Measurements from ENCODE around the gene CALHM2. TPM values are rescaled to one million over a fixed set of nuclear protein-coding genes. Genes with fewer than 3 reads are reported as not detected.
A peak's percentile ranks its signal among the peaks of the same experiment; 100 is the strongest.

CALHM2 gene
- total and polyA plus RNA-seq, 9 donors: 10.5 to 25.9 (median 18.3) TPM

DNA sequence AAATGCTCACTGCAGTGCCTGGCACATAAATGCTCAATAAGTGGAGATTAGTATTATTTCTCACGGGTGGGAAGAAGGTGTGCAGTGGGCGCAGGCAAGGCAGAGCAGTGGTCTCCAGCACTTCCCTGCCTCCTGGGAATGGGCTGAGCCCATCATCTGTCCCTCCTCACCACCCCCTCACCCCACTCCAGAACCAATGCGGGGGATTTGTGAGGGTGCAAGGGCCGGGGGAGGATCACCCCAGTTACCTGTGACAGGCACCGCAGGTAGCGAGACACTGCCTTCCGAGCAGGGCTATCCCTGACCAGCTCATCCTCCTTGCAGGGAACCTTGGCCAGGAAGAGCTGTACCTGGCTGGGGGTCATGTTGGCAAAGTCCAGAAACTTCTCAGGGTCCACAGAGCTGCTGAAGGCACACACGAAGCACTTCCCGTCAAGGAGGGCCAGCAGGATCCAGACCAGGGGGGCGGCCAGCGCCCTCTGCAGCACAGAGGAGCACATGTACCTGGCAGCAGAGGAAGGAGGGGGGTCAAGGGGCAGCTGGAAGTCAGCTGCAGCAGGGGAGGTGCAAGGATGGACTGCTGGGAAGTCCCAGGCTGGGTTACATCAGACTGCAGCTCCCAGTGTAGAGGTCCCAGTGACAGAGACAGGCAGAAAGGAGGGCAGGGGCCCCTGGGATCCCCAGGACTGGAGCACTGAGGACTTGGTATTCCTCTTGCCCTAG is 24.0 kb upstream of the CALHM2 start:
- Histone ChIP-seq H3K4me1 (ENCODE audit: control insufficient read depth, insufficient read depth, low read length) (peaks cover 8% of the 10 kb centered on the region), H3K9me3 (replicated peaks; ENCODE audit: control insufficient read depth, low read depth, low read length) (no peaks in the 10 kb centered on the region), H3K27ac (ENCODE audit: low read length) (no peak overlapping the region), H3K36me3 (ENCODE audit: control insufficient read depth, insufficient read depth, low read length) (no peaks in the 10 kb centered on the region), H3K4me3 (ENCODE audit: low read length) (no peak overlapping the region), H3K27me3 (ENCODE audit: control insufficient read depth, insufficient read depth, low read length) (peaks cover 2% of the 10 kb centered on the region)
- no peak for DNase-seq
- WGBS (ENCODE audit: insufficient coverage): 48% methylated on average over 8 of the region's 11 CpGs

DNA sequence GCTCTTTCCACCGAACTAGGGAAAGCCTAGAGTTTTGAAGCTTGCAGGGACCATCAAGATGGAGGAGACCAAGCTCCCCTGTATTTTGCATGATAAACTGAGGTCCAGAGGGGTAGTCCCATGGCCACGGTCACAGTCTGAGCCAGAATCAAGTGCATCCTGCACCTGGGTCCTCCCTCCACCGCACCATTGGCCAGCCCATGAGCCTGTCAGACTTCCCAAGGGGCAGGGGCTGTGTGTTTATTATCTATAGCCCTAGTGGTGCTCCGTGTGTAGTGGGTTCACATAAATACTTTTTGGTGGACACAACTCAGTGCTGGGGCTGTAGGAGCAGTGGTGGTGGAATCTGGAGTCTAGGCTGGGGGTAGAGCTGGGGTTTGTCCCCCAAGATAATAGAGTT is 23.3 kb upstream of the CALHM2 start:
- peaks cover 2% of the 10 kb centered on the region for H3K27me3 ChIP-seq (ENCODE audit: control insufficient read depth, insufficient read depth, low read length)
- H3K4me3 ChIP-seq (ENCODE audit: low read length): no peak overlapping the region
- H3K27ac ChIP-seq (ENCODE audit: low read length): no peak overlapping the region
- no peaks in the 10 kb centered on the region for H3K9me3 ChIP-seq (replicated peaks; ENCODE audit: control insufficient read depth, low read depth, low read length)
- H3K36me3 ChIP-seq (ENCODE audit: control insufficient read depth, insufficient read depth, low read length): no peaks in the 10 kb centered on the region
- 100% methylated on average over 1 of the region's 4 CpGs for whole genome bisulfite sequencing (ENCODE audit: insufficient coverage)
- peaks cover 11% of the 10 kb centered on the region for H3K4me1 ChIP-seq (ENCODE audit: control insufficient read depth, insufficient read depth, low read length)
- DNase-seq: no peak

DNA sequence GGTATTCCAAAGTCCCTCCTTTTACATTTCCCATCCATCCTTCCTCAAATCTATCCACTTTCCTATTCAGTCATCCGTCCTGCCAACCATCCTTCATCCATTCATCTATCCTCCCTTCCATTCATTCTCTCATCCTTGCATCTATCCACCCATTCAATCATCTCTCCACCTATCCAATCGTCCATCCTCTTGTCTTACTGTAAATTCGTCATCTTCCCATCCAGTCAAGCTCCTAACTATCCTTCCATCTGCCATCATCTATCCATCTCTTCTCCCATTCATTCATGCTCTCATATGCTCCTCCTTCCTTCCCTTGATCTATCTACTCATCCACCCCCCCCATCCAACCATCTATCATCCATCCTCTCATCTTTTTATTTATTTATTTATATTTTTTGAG is 21.9 kb upstream of the CALHM2 start:
- WGBS (ENCODE audit: insufficient coverage): 86% methylated on average over 3 of the region's 3 CpGs
- H3K36me3 ChIP-seq (ENCODE audit: control insufficient read depth, insufficient read depth, low read length): no peaks in the 10 kb centered on the region
- no peak for DNase-seq
- H3K4me3 ChIP-seq (ENCODE audit: low read length): no peak overlapping the region
- peaks cover 11% of the 10 kb centered on the region for H3K4me1 ChIP-seq (ENCODE audit: control insufficient read depth, insufficient read depth, low read length)
- H3K9me3 ChIP-seq (replicated peaks; ENCODE audit: control insufficient read depth, low read depth, low read length): no peaks in the 10 kb centered on the region
- peaks cover 4% of the 10 kb centered on the region for H3K27me3 ChIP-seq (ENCODE audit: control insufficient read depth, insufficient read depth, low read length)
- no peak overlapping the region for H3K27ac ChIP-seq (ENCODE audit: low read length)

DNA sequence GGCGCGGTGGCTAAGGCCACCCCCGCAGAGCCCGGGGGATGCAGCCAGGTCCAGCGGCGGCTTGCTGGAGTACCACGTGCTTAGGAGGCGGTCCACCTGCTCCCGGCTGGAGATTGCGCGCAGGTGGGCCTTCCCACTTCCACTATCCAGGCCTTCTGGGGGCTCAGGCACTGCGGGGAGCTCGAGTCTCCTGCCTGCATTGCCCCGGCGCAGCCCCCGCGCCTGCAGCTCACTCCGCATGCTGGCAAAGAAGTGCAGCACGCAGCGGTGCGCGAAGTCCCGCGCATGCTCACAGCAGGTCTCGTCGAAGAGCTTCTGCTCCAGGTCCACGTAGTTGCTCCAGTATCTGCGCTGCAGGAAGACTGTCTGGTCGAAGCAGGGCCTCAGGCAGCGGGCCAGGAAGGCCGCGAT is 21.1 kb upstream of the CALHM2 start:
- WGBS (ENCODE audit: insufficient coverage): 46% methylated on average over 28 of the region's 32 CpGs
- H3K9me3 ChIP-seq (replicated peaks; ENCODE audit: control insufficient read depth, low read depth, low read length): no peaks in the 10 kb centered on the region
- no peak overlapping the region for H3K27ac ChIP-seq (ENCODE audit: low read length)

DNA sequence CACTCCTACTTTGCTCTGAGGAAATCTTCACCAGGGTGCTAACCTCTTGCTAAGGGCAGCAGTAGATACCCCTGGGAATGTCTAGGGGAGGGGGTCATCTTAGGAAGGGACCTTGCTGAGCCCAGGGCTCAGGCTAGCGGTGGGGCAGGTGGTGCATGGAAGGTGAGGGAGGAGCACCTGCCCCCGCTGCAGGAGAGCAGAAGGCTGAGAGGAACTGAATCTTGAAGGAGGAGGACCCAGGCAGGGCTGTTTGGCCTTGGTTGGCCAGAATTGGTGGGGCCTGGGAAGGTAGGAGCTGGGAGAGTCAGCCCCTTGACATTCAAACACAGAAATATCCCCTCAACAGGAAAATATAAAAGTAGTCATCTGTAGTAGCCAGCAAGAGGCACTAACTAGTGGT is 19.8 kb upstream of the CALHM2 start:
- Histone ChIP-seq H3K4me3 (ENCODE audit: low read length) (no peak overlapping the region), H3K9me3 (replicated peaks; ENCODE audit: control insufficient read depth, low read depth, low read length) (no peaks in the 10 kb centered on the region), H3K4me1 (ENCODE audit: control insufficient read depth, insufficient read depth, low read length) (peaks cover 11% of the 10 kb centered on the region), H3K27ac (ENCODE audit: low read length) (no peak overlapping the region), H3K36me3 (ENCODE audit: control insufficient read depth, insufficient read depth, low read length) (no peaks in the 10 kb centered on the region), H3K27me3 (ENCODE audit: control insufficient read depth, insufficient read depth, low read length) (peaks cover 4% of the 10 kb centered on the region)
- no peak for DNase-seq
- WGBS (ENCODE audit: insufficient coverage): 75% methylated on average over 1 of the region's 2 CpGs

More for the DNA sequence above, 21.1 kb upstream of the CALHM2 start:
- Histone ChIP-seq H3K4me3 (ENCODE audit: low read length) (no peak overlapping the region), H3K4me1 (ENCODE audit: control insufficient read depth, insufficient read depth, low read length) (peaks cover 11% of the 10 kb centered on the region), H3K27me3 (ENCODE audit: control insufficient read depth, insufficient read depth, low read length) (peaks cover 4% of the 10 kb centered on the region), H3K36me3 (ENCODE audit: control insufficient read depth, insufficient read depth, low read length) (no peaks in the 10 kb centered on the region)
- DNase-seq: peak; percentile 40

DNA sequence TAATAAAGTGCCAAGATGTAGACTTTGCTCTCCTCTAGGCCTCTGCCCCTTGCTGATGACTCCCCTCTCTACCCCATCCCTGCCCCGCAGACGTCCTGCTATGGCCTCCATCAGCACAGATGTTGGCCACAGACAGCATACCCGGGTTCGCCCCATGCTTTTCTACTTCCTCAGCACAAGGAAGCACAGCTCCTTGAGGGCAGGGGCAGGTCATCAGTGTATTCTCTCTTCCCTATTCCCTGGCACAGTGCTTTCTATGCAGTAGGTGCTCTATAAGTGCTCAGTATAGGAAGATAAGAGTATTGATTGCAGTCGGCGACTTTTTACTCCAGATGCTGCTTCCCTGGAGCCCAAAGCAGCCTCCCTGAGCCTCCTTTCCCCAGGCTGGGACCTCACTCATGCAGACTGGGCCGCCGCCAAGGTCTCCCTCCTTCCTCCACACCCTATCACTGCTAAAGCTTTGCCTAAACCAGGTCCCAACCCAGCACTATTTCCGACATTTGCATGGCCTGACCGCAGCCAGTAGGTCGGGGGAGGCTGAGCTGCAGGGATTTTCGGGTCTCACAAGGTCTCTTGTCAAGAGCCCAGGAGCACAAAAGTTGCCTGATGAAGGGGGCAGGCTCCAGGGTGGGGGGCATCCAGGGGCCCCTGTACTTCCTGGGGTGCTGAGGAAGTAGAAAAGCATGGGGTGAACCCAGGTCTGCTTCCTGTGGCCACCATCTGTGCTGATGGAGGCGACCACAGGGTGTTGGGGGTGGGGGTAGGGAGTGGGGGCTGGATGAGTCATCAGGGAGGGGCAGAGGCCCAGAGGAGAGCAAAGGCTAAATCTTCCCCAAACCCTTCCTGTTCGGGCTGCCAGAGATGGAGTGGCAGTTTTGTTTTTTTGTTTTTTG is 18.8 kb upstream of the CALHM2 start:
- Histone ChIP-seq H3K27me3 (ENCODE audit: control insufficient read depth, insufficient read depth, low read length) (peaks cover 4% of the 10 kb centered on the region), H3K4me1 (ENCODE audit: control insufficient read depth, insufficient read depth, low read length) (peaks cover 11% of the 10 kb centered on the region), H3K9me3 (replicated peaks; ENCODE audit: control insufficient read depth, low read depth, low read length) (no peaks in the 10 kb centered on the region), H3K27ac (ENCODE audit: low read length) (no peak overlapping the region), H3K4me3 (ENCODE audit: low read length) (no peak overlapping the region), H3K36me3 (ENCODE audit: control insufficient read depth, insufficient read depth, low read length) (no peaks in the 10 kb centered on the region)
- peak; percentile 29 for DNase-seq
- 50% methylated on average over 13 of the region's 14 CpGs for WGBS (ENCODE audit: insufficient coverage)

DNA sequence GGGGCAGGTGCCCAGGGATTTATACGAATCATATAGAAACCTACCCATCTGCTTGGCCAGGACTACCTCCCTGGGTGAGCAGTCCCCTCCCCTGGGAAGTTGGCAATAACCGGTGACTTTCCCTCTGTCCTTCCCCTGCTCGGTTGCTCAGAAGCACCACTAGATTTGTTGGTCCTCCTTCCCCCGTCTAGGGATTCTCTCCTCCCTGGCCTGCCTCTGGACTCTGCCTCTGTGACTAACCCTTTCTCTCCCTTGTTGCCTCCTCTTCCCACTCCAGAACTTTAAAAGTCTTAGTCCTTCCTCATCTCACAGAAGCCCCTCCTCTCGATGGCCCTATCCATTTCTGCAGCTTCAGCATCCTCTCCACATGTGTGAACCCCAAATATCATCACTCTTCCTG is 17.0 kb upstream of the CALHM2 start:
- no peaks in the 10 kb centered on the region for H3K36me3 ChIP-seq (ENCODE audit: control insufficient read depth, insufficient read depth, low read length)
- H3K4me3 ChIP-seq (ENCODE audit: low read length): no peak overlapping the region
- no peak overlapping the region for H3K27ac ChIP-seq (ENCODE audit: low read length)
- H3K9me3 ChIP-seq (replicated peaks; ENCODE audit: control insufficient read depth, low read depth, low read length): no peaks in the 10 kb centered on the region
- peaks cover 11% of the 10 kb centered on the region for H3K4me1 ChIP-seq (ENCODE audit: control insufficient read depth, insufficient read depth, low read length)
- peaks cover 4% of the 10 kb centered on the region for H3K27me3 ChIP-seq (ENCODE audit: control insufficient read depth, insufficient read depth, low read length)
- no peak for DNase-seq
- 55% methylated on average over 5 of the region's 5 CpGs for WGBS (ENCODE audit: insufficient coverage)

DNA sequence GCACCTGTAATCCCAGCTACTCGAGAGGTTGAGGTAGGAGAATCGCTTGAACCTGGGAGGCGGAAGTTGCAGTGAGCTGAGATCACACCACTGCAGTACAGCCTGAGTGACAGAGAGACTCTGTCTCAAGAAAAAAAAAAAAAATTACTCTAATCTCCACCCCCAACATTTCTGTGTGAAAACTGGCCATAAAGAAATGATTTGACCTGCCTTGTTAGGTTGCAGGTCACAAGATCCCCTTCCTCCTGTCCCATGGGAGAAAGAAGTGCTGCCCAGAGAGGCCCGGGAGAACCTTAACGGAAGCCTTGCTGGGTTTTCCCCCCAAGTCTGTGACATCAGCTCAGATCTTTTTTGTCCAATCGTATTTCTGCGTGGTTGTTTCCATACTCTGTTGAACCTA is 15.2 kb upstream of the CALHM2 start:
- DNase-seq: no peak
- H3K36me3 ChIP-seq (ENCODE audit: control insufficient read depth, insufficient read depth, low read length): no peaks in the 10 kb centered on the region
- no peak overlapping the region for H3K4me3 ChIP-seq (ENCODE audit: low read length)
- H3K27ac ChIP-seq (ENCODE audit: low read length): no peak overlapping the region
- H3K27me3 ChIP-seq (ENCODE audit: control insufficient read depth, insufficient read depth, low read length): peaks cover 2% of the 10 kb centered on the region
- 31% methylated on average over 2 of the region's 7 CpGs for WGBS (ENCODE audit: insufficient coverage)
- no peaks in the 10 kb centered on the region for H3K9me3 ChIP-seq (replicated peaks; ENCODE audit: control insufficient read depth, low read depth, low read length)
- peaks cover 11% of the 10 kb centered on the region for H3K4me1 ChIP-seq (ENCODE audit: control insufficient read depth, insufficient read depth, low read length)

DNA sequence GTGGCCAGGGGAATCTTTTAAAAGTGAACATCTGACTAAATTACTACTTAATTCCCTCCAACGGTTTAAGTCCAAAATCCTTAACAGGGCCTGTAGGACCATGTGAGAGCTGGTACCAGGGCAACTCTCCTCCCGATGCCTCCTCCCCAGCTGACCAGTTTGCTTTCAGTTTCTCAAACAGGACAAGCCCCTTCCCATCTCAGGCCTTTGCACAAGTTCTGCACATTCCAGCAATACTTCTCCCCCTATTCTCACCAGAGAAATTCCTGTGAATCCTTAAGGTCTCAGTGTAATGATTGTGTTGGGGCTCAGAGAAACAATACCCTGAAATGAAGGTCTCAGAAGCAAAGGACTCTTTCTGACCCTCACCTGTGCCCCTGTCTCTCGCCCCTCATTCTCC is 14.6 kb upstream of the CALHM2 start:
- H3K36me3 ChIP-seq (ENCODE audit: control insufficient read depth, insufficient read depth, low read length): no peaks in the 10 kb centered on the region
- H3K27me3 ChIP-seq (ENCODE audit: control insufficient read depth, insufficient read depth, low read length): peaks cover 2% of the 10 kb centered on the region
- no peak overlapping the region for H3K4me3 ChIP-seq (ENCODE audit: low read length)
- no peaks in the 10 kb centered on the region for H3K9me3 ChIP-seq (replicated peaks; ENCODE audit: control insufficient read depth, low read depth, low read length)
- no peak overlapping the region for H3K27ac ChIP-seq (ENCODE audit: low read length)
- 62% methylated on average over 3 of the region's 3 CpGs for WGBS (ENCODE audit: insufficient coverage)
- H3K4me1 ChIP-seq (ENCODE audit: control insufficient read depth, insufficient read depth, low read length): peaks cover 7% of the 10 kb centered on the region
- DNase-seq: no peak

DNA sequence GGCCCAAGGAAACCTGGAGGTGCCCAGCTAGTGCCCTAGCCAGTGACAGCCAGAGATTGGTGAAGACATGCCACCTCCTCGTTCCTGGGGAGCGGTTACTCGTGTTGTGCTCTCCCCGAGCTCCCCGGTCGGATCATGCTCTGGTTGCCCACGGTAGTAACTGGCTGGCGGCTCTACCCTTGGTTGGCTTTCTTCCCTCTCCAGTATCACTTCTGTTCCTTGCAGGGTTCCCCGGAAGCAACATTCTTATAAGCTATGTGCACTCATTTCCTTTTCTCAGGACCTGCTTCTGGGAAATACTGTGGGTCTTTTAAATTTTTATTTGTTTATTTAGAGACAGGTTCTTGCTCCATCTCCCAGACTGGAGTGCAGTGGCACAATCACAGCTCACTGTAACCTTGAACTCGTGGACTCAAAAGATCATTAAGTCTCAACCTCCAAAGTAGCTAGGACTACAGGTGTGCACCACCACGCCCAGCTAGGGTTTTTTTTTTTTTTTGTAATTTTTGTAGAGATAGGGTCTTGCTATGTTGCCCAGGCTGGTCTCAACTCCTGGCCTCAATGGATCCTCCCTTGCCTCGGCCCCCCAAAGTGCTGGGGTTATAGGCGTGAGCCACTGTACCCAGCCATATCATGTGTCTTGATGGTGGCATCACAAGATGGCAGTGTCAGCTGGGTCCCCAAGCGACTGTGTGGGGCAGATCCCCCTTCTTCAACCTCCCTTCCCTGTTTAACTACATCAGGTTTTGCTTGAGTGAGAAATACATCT is 13.4 kb upstream of the CALHM2 start:
- Histone ChIP-seq H3K27me3 (ENCODE audit: control insufficient read depth, insufficient read depth, low read length) (peaks cover 2% of the 10 kb centered on the region), H3K27ac (ENCODE audit: low read length) (no peak overlapping the region)
- no peak for DNase-seq

More for the DNA sequence above, 13.4 kb upstream of the CALHM2 start:
- WGBS (ENCODE audit: insufficient coverage): 73% methylated on average over 10 of the region's 14 CpGs
- Histone ChIP-seq H3K4me1 (ENCODE audit: control insufficient read depth, insufficient read depth, low read length) (peaks cover 1% of the 10 kb centered on the region), H3K4me3 (ENCODE audit: low read length) (no peak overlapping the region), H3K9me3 (replicated peaks; ENCODE audit: control insufficient read depth, low read depth, low read length) (no peaks in the 10 kb centered on the region), H3K36me3 (ENCODE audit: control insufficient read depth, insufficient read depth, low read length) (no peaks in the 10 kb centered on the region)
